ENCODE measurements around the gene THSD1. TPM values are rescaled to one million over a fixed set of nuclear protein-coding genes. Genes with fewer than 3 reads are reported as not detected.
"Not testable (repeated sequence)": the region's sequence is repeated elsewhere in the genome, so short reads cannot be mapped to it uniquely, and the experiment has no call there.

Gene THSD1
- total RNA-seq, 1 experiment from 2014 or later = 0.39 TPM

DNA sequence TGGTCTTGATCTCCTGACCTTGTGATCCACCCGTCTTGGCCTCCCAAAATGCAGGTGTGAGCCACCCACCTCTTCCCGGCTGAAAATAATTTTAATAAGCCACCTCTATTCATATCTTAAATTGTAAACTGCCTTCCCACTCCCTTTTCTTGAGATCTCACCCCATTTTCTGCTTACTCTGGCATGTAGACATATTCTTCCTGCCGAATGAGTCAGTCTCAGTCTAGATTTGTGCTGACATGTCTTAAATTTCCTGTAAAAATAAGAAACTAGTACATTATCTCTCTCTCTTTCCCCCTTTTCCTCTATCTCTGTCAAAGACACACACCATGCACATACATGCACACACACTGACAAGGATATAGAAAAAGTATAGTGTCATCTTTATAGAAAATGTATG lies 60.9 kb downstream of the THSD1 start:
- Mint-ChIP-seq H3K36me3 (no peaks in the 10 kb centered on the region), H3K4me1 (no peaks in the 10 kb centered on the region), H3K27ac (no peak overlapping the region), H3K27me3 (ENCODE audit: low read depth) (no peaks in the 10 kb centered on the region; the same call in 1 of the 2 replicates), H3K4me3 (no peak overlapping the region), H3K9me3 (peaks cover 7% of the 10 kb centered on the region)
- ATAC-seq (no peak), DNase-seq (ENCODE audit: low spot score) (no peak)
- ChIA-PET CTCF (interaction anchor here (8.1 kb wide), 1 partner anchor 105 kb away, joined by 43 read pairs; the partner anchor contains the start of gene VPS36), POLR2A (no interaction called here)
- TF ChIP-seq NR1H2 (CRISPR knock-in tag; IDR thresholded peaks at IDR 0.05) = no peak
- TF ChIP-seq NR2C2 (CRISPR knock-in tag; IDR thresholded peaks at IDR 0.05) = no peak
- TF ChIP-seq ZNF263 (CRISPR knock-in tag; IDR thresholded peaks at IDR 0.05; ENCODE audit: low read depth) = no peak

DNA sequence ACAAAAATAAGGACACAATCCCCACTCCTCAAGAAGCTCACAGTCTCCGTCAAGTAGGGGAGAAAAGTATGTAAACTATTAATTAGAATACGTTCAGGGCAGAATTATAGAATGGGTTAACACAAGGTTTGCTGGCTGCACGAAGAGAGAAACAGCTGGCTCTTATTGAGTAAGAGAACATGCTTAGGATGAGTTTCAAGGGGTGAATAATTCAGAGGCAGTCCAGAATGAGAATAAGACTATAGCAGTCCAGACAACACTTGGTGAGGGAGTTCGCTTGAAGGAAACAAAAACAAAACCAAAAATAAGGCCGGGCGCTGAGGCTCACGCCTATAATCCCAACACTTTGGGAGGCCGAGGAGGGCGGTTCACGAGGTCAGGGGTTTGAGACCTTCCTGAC lies 61.9 kb downstream of the THSD1 start:
- no peaks in the 10 kb centered on the region for H3K4me1 Mint-ChIP-seq
- H3K27ac Mint-ChIP-seq = no peak overlapping the region
- TF ChIP-seq, protein P1, sequence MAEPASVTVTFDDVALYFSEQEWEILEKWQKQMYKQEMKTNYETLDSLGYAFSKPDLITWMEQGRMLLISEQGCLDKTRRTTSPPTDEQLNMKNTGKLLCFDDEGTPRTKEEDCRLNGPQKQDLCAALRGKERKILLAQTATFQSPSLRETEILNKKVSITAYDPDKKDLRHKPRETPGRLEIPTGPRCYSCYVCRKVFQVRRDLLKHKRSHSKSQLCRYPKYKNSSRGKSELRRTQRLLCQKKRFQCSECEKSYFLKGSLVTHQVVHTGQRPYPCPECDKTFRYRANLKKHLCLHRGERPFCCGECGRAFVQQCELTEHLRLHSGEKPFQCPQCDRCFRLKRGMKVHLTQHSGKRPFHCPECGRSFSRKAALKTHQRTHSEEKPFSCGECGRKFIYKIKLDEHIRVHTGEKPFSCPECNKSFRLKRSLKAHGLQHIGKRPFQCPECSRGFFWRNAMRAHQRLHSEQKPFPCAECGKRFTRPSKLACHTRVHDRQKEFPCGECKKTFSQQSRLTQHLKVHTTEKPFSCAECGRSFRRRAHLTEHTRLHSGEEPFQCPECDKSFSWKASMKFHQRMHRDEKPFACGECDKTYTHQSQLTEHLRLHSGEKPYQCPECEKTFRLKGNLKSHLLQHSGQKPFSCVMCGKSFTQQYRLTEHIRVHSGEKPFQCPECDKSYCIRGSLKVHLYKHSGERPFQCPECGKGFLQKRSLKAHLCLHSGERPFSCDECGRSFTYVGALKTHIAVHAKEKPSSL (CRISPR knock-in tag; conservative IDR thresholded peaks at IDR 0.05) = no peak
- TF ChIP-seq TEAD1 (CRISPR knock-in tag; IDR thresholded peaks at IDR 0.05) = no peak
- TF ChIP-seq, protein P2, sequence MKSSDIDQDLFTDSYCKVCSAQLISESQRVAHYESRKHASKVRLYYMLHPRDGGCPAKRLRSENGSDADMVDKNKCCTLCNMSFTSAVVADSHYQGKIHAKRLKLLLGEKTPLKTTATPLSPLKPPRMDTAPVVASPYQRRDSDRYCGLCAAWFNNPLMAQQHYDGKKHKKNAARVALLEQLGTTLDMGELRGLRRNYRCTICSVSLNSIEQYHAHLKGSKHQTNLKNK (CRISPR knock-in tag; IDR thresholded peaks at IDR 0.05) = no peak
- no peak for TF ChIP-seq RELA (CRISPR knock-in tag; IDR thresholded peaks at IDR 0.05; ENCODE audit: borderline replicate concordance)
- TF ChIP-seq, protein P3, sequence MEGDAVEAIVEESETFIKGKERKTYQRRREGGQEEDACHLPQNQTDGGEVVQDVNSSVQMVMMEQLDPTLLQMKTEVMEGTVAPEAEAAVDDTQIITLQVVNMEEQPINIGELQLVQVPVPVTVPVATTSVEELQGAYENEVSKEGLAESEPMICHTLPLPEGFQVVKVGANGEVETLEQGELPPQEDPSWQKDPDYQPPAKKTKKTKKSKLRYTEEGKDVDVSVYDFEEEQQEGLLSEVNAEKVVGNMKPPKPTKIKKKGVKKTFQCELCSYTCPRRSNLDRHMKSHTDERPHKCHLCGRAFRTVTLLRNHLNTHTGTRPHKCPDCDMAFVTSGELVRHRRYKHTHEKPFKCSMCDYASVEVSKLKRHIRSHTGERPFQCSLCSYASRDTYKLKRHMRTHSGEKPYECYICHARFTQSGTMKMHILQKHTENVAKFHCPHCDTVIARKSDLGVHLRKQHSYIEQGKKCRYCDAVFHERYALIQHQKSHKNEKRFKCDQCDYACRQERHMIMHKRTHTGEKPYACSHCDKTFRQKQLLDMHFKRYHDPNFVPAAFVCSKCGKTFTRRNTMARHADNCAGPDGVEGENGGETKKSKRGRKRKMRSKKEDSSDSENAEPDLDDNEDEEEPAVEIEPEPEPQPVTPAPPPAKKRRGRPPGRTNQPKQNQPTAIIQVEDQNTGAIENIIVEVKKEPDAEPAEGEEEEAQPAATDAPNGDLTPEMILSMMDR (IDR thresholded peaks at IDR 0.05) = 0 out of 2 replicates have a peak, but pooled peaks have one; percentile 15
- TF ChIP-seq OVOL2 (CRISPR knock-in tag; IDR thresholded peaks at IDR 0.05; ENCODE audit: borderline replicate concordance) = no peak
- H3K36me3 Mint-ChIP-seq = no peaks in the 10 kb centered on the region
- no peak for ATAC-seq
- H3K9me3 Mint-ChIP-seq = peaks cover 7% of the 10 kb centered on the region
- no peak overlapping the region for H3K4me3 Mint-ChIP-seq
- no peaks in the 10 kb centered on the region; the same call in 1 of the 2 replicates for H3K27me3 Mint-ChIP-seq (ENCODE audit: low read depth)
- ChIA-PET POLR2A (no interaction called here), CTCF (interaction anchor here (8.1 kb wide), 1 partner anchor 106 kb away, joined by 43 read pairs; the partner anchor contains the start of gene VPS36)
- DNase-seq (ENCODE audit: low spot score) = no peak

- H3K27me3 Mint-ChIP-seq (ENCODE audit: low read depth); H3K9me3 Mint-ChIP-seq; H3K27ac Mint-ChIP-seq; DNase-seq (ENCODE audit: low spot score); ATAC-seq; H3K36me3 Mint-ChIP-seq; POLR2A ChIA-PET; H3K4me1 Mint-ChIP-seq; H3K4me3 Mint-ChIP-seq: not testable (repeated sequence)
- CTCF ChIA-PET = interaction anchor here (1.5 kb wide), 1 partner anchor 109 kb away, joined by 7 read pairs; no protein-coding TSS in a partner anchor
Observed at GRCh38 chr13:52342203-52342602, 63.8 kb downstream of the THSD1 start.

DNA sequence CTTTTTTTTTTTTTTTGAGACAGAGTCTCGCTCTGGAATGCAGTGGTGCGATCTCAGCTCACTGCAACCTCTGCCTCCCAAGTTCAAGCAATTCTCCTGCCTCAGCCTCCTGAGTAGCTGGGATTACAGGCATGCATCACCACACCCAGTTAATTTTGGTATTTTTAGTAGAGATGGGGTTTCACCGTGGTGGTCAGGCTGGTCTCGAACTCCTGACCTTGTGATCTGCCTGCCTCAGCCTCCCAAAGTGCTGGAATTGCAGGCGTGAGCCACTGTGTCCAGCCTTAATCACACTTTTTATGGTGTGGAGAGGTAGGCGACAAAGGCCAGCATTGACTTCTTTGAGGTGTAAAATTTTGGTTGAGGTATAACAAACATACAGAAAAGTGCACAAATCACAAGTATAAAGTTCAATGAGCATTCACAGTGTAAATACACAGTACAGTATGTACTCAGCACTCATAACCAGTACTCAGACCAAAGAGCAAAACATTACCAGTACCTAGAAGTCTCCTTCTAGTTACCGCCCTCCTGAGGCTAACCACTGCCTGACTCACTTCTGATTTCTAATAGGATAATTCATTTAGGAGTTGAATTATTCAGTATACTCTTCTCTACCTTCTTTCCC lies 68.0 kb downstream of the THSD1 start:
- POLR2A ChIA-PET, CTCF ChIA-PET: not testable (repeated sequence)

DNA sequence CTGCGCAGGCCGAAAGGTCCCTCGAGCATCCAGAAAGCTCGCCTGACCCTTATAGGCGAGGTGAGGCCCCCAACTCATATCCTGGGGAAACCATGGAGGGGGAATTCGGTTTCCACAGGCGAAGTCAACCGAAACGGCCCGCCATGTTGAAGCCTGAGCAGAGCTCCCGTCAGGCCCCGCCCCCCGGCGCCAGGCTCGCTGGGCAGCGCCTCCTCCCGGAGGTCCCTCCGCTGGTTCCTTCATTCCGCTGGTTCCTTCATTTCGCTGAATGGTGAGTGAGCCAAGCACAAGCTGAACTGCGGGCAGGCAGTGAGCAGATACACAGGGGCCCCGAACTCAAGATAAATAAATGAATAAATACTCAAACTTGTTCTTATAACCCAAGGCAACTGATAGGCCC lies 71.9 kb downstream of the THSD1 start:
- CTCF ChIA-PET; H3K4me1 Mint-ChIP-seq; H3K36me3 Mint-ChIP-seq; DNase-seq (ENCODE audit: low spot score); H3K27me3 Mint-ChIP-seq (ENCODE audit: low read depth); H3K9me3 Mint-ChIP-seq; POLR2A ChIA-PET; H3K4me3 Mint-ChIP-seq; H3K27ac Mint-ChIP-seq: not testable (repeated sequence)
- ATAC-seq = peak; percentile 66

More for the DNA sequence above, 68.0 kb downstream of the THSD1 start:
- not testable (repeated sequence) for DNase-seq (ENCODE audit: low spot score); H3K9me3 Mint-ChIP-seq; H3K27ac Mint-ChIP-seq; H3K4me1 Mint-ChIP-seq; H3K4me3 Mint-ChIP-seq; ATAC-seq; H3K27me3 Mint-ChIP-seq (ENCODE audit: low read depth); H3K36me3 Mint-ChIP-seq

GRCh38 chr13:52331844-52332243 lies 74.1 kb downstream of the THSD1 start:
- CTCF ChIA-PET, ATAC-seq: not testable (repeated sequence)

More at GRCh38 chr13:52331844-52332243, 74.1 kb downstream of the THSD1 start:
- H3K4me1 Mint-ChIP-seq; H3K27me3 Mint-ChIP-seq (ENCODE audit: low read depth); DNase-seq (ENCODE audit: low spot score); H3K9me3 Mint-ChIP-seq; POLR2A ChIA-PET; H3K27ac Mint-ChIP-seq; H3K4me3 Mint-ChIP-seq; H3K36me3 Mint-ChIP-seq: not testable (repeated sequence)
